HG03280 (cell line): ENCODE data around the gene USF2.

Experiments
- ATAC-seq: cut with Tn5 transposase; IDR thresholded peaks from one replicate; pipeline ENCODE4 v1.9.1; 2021; ENCODE audit warnings: mild to moderate bottlenecking, moderate library complexity; ENCODE audit not compliant: unreplicated experiment

USF2 gene

GRCh38 chr19:35316560-35316959 is 47.8 kb downstream of the USF2 start:
- ATAC-seq: no peak

GRCh38 chr19:35317464-35318043 is 48.8 kb downstream of the USF2 start:
- no peak for ATAC-seq

GRCh38 chr19:35318679-35319448 is 50.1 kb downstream of the USF2 start:
- no peak for ATAC-seq

GRCh38 chr19:35320065-35320713 is 51.4 kb downstream of the USF2 start:
- ATAC-seq: no peak

- ATAC-seq: no peak
Measured at GRCh38 chr19:35321291-35321690, 52.5 kb downstream of the USF2 start.

- no peak for ATAC-seq
Measured at GRCh38 chr19:35322014-35322413, 53.3 kb downstream of the USF2 start.

- no peak for ATAC-seq
Measured at GRCh38 chr19:35327642-35328041, 58.9 kb downstream of the USF2 start.

GRCh38 chr19:35328851-35329285 is 60.1 kb downstream of the USF2 start, which contains the start of gene CD22:
Gene CD22, plus strand, starts transcription at chr19:35329187. Its CDS starts 2,854 bp downstream, at chr19:35332041.
- no peak for ATAC-seq

GRCh38 chr19:35329323-35329722 is 60.6 kb downstream of the USF2 start:
- no peak for ATAC-seq
